ENCODE measurements around the gene CEP55.

- TF ChIP-seq CTCF (conservative IDR thresholded peaks at IDR 0.05; ENCODE audit: low read depth, low read length) (no peak), EZH2 (IDR thresholded peaks at IDR 0.05; ENCODE audit: borderline replicate concordance, low read depth, low read length, poor library complexity, severe bottlenecking) (no peak)
Observed at GRCh38 chr10:93573051-93573909, 76.9 kb downstream of the CEP55 start.
